KOPT-K1 (cell line): ENCODE data around the gene HS2ST1.

Experiments
- H3K27ac ChIP-seq: fragments of 200-600 bp; sonication (generic); 2 replicates; pipeline ENCODE4 v1.5.1; 2016; ENCODE audit warnings: antibody characterized with exemption, mild to moderate bottlenecking, low read depth, low read length; ENCODE audit not compliant: poor library complexity, severe bottlenecking
- H3K36me3 ChIP-seq: fragments of 200-600 bp; sonication (generic); 2 replicates; pipeline ENCODE4 v1.5.1; 2017; ENCODE audit warnings: antibody characterized with exemption, mild to moderate bottlenecking, low read length, moderate library complexity; ENCODE audit not compliant: insufficient read depth
- H3K9me3 ChIP-seq: fragments of 200-600 bp; sonication (generic); 2 replicates; pipeline ENCODE4 v1.5.1; 2017; ENCODE audit warnings: antibody characterized with exemption, low read length, mild to moderate bottlenecking; ENCODE audit not compliant: insufficient read depth, poor library complexity, severe bottlenecking

Gene HS2ST1

GRCh38 chr1:87159378-87159915 is 245.0 kb downstream of the HS2ST1 start:
- H3K9me3 ChIP-seq, result no peaks in the 10 kb centered on the region
- no peak overlapping the region for H3K27ac ChIP-seq
- no peaks in the 10 kb centered on the region for H3K36me3 ChIP-seq
